Right lung (tissue), 5 donors: Measurements from ENCODE around the gene PNMA1. TPM values are rescaled to one million over a fixed set of nuclear protein-coding genes. Genes with fewer than 3 reads are reported as not detected.

Source experiments
- DNase-seq, 2 donors: peaks; one replicate each; pipeline ENCODE4 v3.0.0-alpha.2; 2013
- polyA plus RNA-seq, 5 donors: library from polyadenylated mRNA; unstranded; fragments of 120-200 nt; gene quantifications; one replicate each; pipeline versions ENCODE4 v1.2.1 to v1.2.3, GENCODE V29; 2013; ENCODE audit warnings: inconsistent platforms in 1 of 5, low replicate concordance in 1 of 5; ENCODE audit not compliant: insufficient read length in 5 of 5, insufficient read depth in 1 of 5

PNMA1 gene
- polyA plus RNA-seq, 5 donors: 41.2 to 54.9 (median 47.4) TPM

DNA sequence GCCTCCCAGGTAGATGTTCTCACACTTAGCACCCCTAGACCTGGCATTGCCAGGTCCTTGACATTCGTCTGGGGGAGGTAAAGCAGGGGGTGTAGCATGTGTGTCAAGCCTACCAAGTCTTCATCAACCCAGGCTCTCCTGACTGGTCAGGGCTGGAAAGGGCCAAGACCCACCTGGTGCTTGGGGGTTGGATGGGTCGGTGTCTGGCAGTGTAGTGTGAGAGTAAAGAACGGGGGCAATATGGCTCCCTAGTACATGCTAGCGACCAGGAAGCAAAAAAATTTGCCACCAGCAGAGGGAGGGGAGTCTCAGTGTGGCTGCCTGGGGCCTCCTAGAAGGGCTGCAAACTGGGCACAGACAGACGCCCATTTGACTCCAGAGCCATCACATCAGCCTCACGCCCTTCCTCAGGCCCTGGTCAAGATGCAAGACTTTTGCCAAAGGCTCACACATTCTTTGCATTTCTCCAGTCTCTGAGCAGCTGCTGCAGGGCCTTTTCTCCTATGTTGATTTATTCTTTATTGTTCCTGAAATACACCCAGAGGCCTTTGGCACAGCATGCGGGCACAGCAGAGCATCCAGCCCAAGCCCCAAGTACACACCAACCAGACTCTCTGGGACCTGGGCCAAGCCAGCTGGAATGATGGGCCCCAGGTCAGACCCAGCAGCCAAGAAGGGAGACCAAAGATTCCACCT, 38.3 kb upstream of the PNMA1 start:
- DNase-seq: no peak

DNA sequence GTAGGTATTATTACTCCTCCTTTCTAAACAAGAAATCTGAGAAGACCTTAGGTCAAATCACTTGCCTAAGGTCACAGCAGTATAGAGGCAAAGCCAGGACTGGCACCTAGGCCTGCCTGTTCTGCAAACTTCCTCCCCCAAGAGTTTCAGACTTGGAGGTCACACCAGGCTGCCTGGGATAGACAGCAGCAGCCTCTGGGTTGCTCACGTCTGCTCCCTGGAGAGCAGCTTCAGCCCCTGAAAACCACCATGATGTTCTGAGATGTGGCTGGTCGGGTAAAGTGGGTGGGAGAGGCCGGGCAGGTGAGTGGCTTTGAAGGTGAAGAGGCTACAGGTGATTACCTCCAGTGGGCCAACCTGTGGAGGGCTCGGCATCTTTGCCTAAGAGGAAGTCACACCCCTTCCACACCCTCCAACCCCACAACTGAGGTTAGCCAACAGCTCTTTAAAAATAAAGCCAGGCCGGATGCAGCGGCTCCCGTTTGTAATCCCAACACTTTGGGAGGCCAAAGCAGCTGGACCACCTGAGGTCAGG, 37.0 kb upstream of the PNMA1 start:
- DNase-seq: no peak

DNA sequence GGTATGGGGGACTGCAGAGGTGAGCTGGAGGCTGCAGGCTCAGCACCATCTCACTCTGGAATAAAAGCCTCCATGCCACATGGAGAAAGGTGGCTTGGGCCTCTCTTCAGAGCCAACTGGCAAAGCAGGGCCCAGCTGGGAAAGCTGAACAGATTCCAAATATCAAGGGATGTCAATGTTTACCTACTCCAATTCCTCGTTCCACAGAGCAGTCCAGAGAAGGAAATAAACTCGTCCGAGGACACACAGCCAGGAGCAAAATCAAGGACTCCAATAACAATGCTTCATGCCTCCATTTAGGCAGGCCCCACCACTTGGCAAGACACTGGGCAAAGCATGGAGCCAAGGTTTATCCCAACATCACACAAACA, 36.3 kb upstream of the PNMA1 start:
- DNase-seq: no peak

DNA sequence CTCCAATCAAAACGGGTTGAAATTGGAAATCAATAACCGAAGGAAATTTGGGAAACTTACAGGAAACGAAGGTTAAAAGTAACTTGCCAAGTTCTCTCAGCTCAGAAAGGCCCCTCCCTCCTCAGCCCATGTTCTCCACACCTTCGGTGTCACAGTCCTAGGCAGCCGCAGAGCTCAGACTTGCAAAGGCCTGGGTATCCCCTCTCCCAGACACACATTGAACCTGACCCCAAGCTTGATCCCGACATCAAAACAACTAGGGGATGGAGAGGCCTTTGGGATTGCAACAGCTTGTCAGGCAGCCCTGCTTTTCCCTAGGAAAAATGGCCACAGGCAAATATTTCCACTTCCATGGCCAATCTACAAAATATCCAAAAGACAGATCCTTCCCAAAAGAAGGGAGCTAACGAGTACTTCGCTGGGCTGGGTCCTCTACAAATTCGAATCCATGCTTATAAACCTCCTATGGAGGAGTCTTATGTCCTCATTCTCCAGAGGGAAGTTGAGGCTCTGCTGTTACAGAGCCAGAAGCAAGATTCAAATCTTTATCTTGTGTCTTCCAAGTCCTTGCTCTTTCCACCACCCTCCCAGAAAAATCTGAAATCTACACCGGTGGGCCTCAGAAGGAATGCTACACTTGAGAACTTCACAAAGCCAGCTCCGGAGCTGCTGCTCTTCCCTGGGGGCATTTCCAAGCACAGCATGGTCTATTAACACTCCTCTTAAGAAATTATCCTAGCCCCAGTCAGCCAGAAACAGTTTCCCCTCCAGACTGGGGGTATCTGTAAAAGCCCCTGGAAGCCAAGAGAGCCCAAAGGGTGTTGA, 35.7 kb upstream of the PNMA1 start:
- no peak for DNase-seq

DNA sequence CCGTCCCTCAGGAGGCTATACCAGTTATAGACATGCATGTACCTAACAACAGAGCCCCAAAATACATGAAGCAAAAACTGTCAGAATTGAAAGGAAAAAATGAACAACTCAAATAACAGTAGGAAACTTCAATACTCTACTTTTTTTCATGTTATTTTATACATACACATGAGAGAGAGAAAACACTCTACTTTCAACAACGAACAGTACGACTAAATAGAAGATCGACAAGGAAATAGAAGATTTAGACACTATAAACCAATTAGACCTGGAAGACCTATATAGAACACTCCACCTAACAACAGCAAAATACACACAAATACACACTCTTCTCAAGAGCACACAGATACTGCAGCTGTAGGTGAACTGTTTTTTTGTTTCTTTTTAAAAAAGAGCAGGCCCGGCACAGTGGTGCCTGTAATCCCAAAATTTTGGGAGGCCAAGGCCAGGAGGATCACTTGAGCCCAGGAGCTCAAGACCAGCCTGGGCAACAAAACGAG, 34.7 kb upstream of the PNMA1 start:
- no peak for DNase-seq

DNA sequence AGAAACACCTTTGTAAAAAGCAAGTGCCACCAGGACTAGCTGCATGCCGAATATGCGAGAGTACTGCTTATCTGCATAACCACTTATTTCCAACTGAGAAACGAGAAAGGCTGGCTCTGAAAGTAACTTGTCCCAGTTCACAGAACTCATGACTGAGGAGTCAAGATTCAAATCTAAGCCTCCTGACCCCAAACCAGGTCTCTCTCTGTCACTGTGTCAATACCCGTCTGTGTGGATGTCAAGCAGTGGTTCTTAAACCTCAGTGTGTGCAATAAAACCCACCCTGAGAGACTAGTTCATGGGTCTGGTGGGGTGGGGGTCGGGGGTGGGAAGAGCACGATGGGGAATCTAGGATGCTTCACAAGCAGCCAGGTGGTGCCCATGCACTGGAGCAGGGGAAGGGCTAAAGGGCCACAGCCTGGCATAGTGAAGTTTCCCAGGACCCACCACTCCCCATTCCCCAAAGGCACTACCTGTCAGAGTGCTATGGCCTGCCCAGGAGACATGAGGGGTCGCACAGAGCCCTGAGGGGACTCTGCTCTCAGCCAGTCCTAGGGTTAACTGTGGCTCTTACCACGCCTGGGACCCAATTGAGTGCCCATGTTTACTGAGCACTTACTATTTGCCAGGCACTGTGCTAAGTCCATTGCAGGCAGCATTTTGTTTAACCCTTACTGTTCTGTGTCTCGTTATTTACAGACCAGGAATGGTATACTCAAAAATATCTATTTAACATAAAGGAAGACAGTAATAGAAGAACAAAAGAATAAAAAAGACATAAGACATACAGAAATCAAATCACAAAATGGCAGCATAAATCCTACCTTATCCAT, 33.4 kb upstream of the PNMA1 start:
- DNase-seq: no peak

DNA sequence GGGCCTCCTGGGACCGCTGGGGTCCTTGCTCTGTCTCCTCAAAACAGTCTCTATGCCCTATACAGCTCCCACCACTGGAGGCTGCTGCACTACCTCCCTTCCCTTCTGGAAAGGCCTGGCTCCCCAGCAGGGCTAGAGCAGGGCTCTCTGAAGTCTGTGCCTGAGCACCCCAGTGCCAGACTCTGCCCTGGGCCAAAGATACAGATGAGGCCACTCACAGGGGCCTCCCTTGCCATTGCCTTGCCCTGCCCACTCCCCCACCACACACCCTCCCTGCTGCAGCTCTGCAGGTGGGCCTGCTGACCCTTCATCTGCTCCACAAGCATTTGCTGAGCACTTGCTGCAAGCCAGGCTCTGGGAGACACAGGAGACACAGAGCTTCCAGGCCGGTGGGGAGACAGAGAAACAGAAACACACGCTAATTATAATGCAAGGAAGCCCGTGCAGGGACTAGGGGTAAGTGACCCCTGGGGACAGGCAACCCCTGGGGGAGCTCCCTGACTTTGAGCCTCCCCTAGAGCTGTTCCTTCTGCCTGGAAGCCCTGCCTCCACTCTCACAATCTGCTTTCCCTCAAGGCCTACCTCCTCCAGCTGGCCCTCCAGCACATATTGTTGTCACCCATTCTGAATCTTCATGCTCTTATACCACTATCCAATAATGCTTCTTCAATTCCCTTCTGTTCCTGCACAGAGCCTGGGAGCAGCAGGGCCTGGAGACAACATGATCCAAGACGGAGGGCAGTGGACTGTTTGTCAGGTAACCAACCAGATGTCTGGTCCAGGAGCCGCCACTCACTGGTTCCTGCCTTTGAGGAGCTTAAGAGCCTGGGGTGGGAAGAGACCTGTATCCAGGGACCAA, 32.6 kb upstream of the PNMA1 start:
- no peak for DNase-seq

DNA sequence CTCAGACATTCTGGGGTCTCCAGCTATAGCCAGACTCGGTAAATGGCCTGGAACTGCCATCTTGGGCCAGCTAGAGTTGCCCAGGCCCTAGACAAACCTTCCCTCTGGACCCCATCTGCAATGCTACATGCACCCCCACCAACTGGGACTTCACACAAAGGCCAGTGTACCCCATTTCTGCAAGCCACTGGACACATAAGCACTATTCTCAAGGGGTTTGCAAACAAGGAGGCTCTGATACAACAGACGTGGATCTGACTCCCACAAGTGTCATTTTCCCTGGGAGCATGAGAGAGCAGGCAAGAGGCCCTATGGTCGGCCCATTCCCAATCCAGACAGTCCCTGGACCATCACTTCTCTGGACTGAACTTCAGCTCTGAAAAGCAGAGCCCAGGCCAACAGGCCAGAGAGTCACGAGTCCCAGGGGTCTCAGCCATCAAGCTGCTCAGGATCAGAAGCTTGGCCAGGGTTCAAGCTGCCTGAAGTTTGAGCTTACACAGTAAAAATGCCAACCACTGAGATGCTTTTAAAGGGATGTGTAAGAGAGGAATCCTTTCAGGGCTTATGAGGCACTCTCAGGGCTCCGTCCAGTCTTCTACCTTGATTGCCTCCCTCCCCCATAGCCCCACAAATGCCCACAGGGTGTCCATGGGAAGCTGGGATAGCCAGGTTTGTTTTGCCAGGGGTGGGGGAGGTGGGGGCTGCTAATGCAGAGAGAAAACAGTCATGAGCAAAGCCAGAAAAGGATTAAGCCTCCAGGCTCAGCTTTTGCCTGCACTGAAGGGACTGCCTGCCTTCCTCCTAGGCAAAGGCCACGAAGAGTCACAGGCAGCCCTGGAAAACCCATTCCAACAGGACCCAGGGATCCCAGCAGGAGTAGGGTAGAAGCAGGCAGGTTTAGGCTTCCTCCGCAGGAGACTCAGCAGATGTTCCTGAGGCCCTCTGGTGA, 31.7 kb upstream of the PNMA1 start:
- DNase-seq: no peak

DNA sequence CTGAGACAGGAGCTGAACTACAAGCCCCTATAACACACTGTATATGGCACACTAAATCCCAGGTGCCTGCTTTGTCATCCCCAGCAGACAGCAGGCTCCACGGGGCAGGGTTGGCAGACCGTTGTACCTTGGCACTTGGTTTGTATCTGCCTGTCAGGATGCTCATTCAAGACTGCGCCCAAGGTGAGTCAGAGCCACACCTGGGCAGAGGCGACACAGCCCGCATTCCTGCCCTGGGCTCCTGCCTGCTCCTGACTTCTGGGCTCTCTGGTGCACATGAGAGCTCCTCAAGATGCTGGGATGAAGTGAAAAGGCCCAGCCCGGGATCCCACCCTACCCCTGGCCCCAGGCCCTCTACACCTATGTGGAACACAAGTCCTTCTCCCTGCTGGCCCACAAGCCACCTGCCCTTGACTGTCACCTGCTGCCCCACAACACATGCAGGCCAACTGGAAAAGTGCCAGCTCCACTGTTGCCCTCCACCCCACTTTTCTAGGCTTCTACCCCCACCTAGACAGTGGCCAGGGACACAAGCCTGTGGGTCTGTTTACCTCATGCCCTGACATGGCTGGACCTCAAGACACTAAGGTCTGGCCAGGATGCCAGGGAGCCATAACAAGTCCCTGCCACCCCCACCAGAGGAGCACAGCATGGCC, 30.8 kb upstream of the PNMA1 start:
- DNase-seq: no peak

DNA sequence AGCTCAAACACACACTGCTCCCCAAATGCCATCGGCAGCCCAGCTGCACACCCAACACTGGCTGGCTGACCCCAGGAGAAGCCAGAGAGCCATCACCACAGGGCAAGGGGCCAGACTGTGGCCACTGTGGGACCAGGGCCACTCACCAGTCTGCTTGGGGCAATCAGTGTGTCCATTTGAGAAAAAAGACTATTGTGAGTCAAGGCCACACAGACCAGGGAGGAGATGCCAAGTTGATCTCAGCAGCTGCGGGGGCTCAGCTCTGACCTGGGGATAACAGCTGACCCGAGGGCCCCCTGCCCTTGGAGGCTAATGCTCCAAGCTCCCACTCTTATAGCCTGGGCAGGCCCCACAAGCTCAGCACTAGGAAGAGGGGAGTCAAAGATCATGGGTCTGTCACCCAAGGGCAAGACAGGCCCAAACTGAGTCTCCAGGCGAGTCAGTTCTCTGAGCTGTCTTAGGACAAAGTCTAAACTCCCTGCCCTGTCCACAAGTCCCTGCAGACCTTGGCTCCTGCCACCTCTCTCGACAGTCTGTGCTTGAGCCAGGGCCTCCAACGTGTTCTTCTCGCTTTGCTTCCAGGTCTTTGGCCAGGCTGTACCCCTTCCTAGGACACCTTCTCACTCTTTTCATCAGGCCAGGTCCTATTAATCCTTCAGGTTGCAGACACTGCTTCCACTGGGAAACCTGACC, 30.1 kb upstream of the PNMA1 start:
- no peak for DNase-seq

DNA sequence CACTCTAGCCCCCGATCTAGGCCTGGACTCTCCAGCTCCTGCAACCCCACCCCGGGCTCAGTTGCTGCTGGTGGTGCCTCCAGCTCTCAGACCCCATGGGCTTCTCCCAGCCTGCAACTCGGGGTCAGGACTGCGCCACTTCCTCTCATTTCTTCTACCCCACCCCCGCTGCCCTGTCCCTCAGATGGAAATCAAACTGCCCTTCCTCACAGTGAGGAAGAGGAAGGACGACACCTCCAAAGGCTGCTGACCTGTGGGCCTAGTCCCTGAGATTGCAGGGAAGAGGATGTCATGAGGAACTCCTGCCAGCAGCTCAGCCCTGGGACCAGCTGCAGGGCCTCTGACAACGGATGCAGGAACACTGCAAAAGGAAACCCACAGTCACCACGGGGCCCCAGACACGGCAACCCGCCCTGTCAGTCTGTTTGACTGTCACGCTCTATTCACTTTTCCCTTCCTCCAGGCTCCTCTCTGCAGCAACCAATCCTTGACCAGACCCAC, 29.3 kb upstream of the PNMA1 start:
- DNase-seq: no peak

DNA sequence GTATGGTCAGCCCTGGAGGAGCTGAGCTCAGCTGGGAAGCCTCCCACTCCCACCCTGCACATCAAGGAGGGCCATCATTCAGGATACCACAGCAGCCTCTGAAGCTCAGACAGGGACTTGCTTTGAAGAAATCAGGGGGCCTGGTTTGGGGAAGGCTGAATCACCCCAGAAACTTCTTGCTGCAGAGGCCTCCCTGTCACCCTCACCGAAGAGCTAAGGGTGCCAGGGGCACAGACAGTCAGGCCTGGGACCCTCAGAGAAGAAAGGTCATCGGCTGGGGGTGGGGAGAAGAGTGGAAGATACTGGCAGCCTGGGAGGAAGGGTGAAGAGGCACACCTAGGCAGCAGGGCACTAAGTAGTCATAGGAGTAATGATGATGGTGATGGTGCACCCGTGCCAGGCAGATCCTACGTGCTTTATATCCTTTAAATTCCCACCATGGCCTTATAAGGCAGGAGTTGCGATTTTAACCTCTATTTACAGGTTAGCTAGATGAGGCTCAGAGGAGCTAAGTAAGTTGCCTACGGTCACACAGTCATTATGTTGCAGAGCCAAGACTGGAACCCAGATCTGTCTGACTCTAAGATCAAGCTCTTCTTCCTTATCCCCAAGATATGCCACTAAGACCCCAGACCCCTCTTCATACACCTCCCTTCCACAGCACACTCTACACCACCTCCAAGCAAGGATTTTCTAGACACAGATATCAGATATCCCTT, 28.5 kb upstream of the PNMA1 start:
- no peak for DNase-seq

DNA sequence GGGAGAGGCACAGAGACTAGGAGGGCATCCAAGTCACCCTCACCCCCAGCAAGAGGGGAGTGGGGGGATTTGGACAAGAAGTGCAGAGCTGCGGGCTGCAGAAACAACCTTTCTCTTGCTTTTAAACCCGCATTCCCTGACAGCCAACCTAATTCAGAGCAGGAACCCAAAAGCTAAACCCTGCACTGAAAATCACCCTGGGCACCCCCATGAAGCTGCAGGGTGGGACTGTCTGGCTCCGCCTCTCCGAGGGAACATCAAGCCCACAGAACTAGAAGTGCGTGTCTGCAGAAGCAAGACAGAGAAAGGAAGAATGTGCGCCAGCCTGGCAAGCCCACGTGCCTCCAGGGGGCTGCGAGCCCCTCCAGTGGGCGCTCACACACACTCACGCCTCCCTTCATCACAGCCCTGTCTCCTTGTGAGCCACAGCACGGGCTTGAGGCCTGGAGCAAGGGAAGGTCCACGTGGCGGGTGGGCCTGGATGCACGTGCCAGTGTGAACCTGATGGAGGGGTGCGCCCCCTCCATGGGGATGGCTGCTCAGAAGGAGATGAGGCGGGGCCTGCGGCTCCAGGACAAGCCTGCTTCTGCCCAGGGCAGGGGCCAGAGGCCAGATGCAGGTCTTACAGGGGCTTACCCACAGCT, 27.8 kb upstream of the PNMA1 start:
- no peak for DNase-seq

DNA sequence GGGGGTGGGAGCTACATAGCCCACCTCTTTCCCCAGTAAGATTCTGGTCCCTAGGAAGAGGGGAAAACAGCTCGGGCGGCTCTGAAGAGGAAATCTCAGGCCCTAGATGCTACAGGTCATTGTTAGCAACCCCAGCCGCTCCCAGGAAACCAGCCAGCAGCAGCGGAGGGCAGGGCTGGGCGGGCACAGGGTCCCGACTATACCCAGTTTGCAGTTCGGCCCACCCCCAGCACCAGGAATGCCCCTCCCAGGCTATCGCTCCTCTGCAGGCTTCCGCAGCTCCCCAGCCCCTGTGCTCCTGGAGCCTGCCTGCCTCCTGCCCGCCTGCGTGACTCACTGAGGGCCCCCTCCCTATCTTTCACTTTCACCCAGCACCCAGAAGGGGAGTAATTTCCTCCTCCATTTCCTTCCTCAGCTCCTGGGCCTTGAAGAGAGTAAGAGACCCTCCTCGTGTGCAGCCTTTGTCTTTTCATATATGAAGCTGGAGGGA, 27.2 kb upstream of the PNMA1 start:
- no peak for DNase-seq

DNA sequence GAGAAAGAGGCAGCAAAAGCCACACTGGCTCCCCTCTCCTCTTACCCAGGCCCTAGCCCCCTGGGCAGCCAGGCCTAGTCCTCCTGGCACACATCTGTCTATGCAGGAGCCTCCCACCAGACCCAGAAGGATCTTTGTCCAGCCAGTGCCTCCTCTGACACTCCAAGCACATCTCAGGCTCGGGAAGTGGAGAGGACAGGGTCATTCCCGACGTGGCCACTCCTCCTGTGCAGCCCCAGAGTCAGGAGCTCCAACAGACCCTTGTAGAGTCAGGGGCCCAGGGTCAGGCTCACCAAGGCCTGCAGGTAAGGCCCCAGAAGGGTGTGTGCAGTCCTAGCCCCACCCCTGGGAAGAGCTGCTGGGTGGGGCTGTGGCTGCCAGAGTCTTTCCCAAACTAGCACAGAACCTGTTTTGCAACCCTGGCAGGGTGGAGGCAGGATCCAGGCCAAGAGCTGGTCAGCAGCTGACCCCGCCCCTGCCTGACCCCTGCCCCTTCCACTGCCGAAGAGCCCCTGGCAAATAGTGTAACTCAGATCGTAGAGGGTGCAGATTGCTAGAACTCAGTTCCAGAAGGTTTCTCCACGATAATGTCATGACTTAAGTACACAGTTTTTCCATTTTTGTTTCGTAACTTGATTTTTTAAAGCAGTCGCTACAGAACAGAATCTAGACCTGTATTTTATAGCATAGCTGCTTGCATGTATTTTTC, 26.6 kb upstream of the PNMA1 start:
- DNase-seq: no peak

DNA sequence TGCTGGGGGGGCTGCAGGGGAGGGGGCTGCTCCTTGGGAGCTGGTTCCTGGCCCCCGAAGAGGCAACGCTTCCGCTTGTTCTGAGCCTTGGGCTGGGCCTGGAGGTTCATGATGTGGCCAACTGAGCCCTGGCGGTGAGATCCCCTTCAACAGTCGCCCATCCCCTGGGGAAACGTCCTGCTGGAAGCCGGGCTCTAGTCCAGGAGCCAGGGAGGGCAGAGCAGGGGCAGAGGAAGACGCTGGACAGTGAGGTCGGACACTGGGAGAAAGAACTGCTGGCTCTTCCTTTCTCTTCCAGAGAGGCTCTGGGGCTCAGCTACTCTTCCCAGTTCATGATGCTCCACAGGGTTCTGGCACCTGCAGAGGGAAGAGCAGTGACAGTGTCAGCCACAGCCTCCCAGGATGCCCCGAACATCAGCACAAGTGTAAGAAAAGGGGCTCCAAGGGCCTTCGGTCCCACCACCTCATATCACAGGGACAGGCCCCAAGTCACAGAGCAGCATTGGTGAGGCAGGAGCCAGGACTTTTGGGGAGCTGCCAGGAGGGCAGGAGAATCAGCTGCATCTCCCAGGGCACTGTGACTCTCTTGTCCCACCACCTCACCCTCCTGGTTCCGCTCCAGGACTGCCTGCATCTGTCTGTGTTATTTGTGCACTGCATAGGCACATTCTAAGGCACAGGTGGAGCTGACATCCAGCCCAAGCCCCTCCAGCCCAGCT, 25.9 kb upstream of the PNMA1 start:
- DNase-seq: no peak
